PC-3 (cell line): ENCODE results near the gene DNAAF1. TPM values are rescaled to one million over a fixed set of nuclear protein-coding genes. Genes with fewer than 3 reads are reported as not detected.

Experiments used
- ATAC-seq: fragments of 200-7000 bp; cut with Tn5 transposase; 2 replicates; pipeline ENCODE4 v1.9.1; 2020; ENCODE audit warnings: mild to moderate bottlenecking, moderate library complexity
- BruUV-seq: library from RNA; stranded (reverse); fragments of 400-500 nt; replicated peaks from 2 replicates; lab custom pipeline; 2021; lab: Mats Ljungman, UMichigan
- CTCF ChIA-PET: fragments of 300-600 bp; sonication (Branson Sonifier 250); formaldehyde crosslinking; loops from one replicate; lab custom pipeline; 2022; ENCODE audit warnings: antibody characterized with exemption; lab: Charles Lee
- POLR2A ChIA-PET: fragments of 300-600 bp; sonication (Branson Sonifier 250); formaldehyde crosslinking; loops from one replicate; lab custom pipeline; 2022; ENCODE audit warnings: antibody characterized with exemption; ENCODE audit not compliant: unreplicated experiment; lab: Charles Lee
- DNase-seq: peaks from one replicate; pipeline ENCODE4 v3.0.0-alpha.2; 2015
- H2AFZ ChIP-seq: fragments of 300-600 bp; sonication (generic); 2 replicates; pipeline ENCODE4 v1.6.0; 2016; ENCODE audit warnings: antibody characterized with exemption, low read length
- H3F3A ChIP-seq: fragments of 300-600 bp; sonication (generic); one replicate; pipeline ENCODE4 v1.6.0; 2017; ENCODE audit warnings: antibody characterized with exemption, low read length, control low read depth, mild to moderate bottlenecking; ENCODE audit not compliant: unreplicated experiment
- H3K27ac ChIP-seq: fragments of 300-600 bp; sonication (generic); 2 replicates; pipeline ENCODE4 v1.5.1; 2016; ENCODE audit warnings: mild to moderate bottlenecking, low read length
- H3K27me3 ChIP-seq: fragments of 300-600 bp; sonication (generic); 2 replicates; pipeline ENCODE4 v1.6.1; 2016; ENCODE audit warnings: low read length, mixed read lengths
- H3K36me3 ChIP-seq: fragments of 300-600 bp; sonication (generic); 2 replicates; pipeline ENCODE4 v1.6.1; 2016; ENCODE audit warnings: low read depth, mixed run types, low read length, mixed read lengths
- H3K4me1 ChIP-seq: fragments of 300-600 bp; sonication (generic); 2 replicates; pipeline ENCODE4 v1.5.1; 2016; ENCODE audit warnings: low read length; ENCODE audit not compliant: insufficient read depth
- H3K4me2 ChIP-seq: fragments of 300-600 bp; sonication (generic); 2 replicates; pipeline ENCODE4 v1.6.0; 2016; ENCODE audit warnings: low read length
- H3K4me3 ChIP-seq: fragments of 300-600 bp; sonication (generic); 2 replicates; pipeline ENCODE4 v1.5.1; 2016; ENCODE audit warnings: mild to moderate bottlenecking, low read length, mixed read lengths
- H3K79me2 ChIP-seq: fragments of 300-600 bp; sonication (generic); 2 replicates; pipeline ENCODE4 v1.6.1; 2017; ENCODE audit warnings: low read length, mixed read lengths
- H3K9ac ChIP-seq: fragments of 300-600 bp; sonication (generic); 2 replicates; pipeline ENCODE4 v1.6.0; 2016; ENCODE audit warnings: mild to moderate bottlenecking, low read length
- H3K9me2 ChIP-seq: fragments of 300-600 bp; sonication (generic); replicated peaks from 2 replicates; pipeline ENCODE4 v1.6.1; 2016; ENCODE audit warnings: mixed run types, low read length, mixed read lengths
- H3K9me3 ChIP-seq: fragments of 300-600 bp; sonication (generic); 2 replicates; pipeline ENCODE4 v1.6.1; 2016; ENCODE audit warnings: low read length, mixed read lengths
- H4K20me1 ChIP-seq: fragments of 300-600 bp; sonication (generic); 2 replicates; pipeline ENCODE4 v1.6.1; 2016; ENCODE audit warnings: low read length, mixed read lengths
- EZH2 ChIP-seq: fragments of 300-600 bp; sonication (generic); IDR thresholded peaks from one replicate; pipeline ENCODE4 v1.6.1; 2017; ENCODE audit warnings: antibody characterized with exemption, mild to moderate bottlenecking, low read length; ENCODE audit not compliant: unreplicated experiment
- EZH2phosphoT487 ChIP-seq: fragments of 300-600 bp; sonication (generic); IDR thresholded peaks from 2 replicates; pipeline ENCODE4 v1.6.1; 2018; ENCODE audit warnings: mild to moderate bottlenecking, antibody characterized with exemption, low read length, borderline replicate concordance
- intact Hi-C: fragments of 100-400 bp; cut with micrococcal nuclease; formaldehyde crosslinking; loops from 2 replicates; pipeline ENCODE4 v1.9.0; 2023
- total RNA-seq: library from RNA; depleted of rRNA; stranded (reverse); fragments of >200 nt; gene quantifications from 2 replicates; pipeline ENCODE4 v1.2.3, GENCODE V29; 2014
- TF ChIP-seq, protein P1 (sequence below): fragments of 300-600 bp; sonication (generic); conservative IDR thresholded peaks from 2 replicates; pipeline ENCODE4 v1.5.1; 2017; ENCODE audit warnings: antibody characterized with exemption, low read depth, mild to moderate bottlenecking, low read length

The DNAAF1 gene
- total RNA-seq, 1 experiment from 2014 or later = not detected

DNA sequence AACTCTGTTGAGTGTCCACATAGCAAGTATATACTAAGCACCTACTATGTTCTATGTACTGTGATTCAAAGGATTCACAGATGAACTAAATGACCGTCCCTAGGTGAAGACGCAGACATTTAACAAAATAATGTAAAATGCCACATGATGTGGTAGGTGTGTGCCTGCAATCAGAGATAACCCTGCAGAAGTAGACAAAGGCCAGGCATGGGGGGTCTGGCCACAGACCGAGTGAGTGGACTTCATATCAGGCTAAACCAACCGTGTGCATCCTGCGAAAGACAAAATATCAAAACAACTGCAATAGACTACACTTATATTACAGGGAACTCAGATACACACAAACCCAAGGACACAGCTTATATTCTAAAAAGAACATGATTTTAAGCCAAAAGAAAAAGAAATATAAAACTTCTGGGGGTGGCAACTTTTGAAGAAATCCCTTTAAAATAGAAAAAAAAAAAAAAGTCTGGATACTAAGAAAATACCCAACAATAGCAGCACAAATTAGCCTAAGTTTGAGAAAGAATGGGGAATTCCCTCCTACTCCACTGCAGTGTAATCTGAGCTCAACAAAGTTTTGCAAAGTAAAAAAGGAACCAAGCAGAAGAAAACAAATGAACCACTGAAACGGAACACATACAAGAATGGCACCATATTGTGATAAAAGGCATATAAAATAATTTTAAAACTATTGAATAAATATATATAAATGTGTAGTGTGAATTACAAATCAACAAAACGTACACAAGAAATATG, 12.4 kb upstream of the DNAAF1 start:
- Histone ChIP-seq H3K36me3 (no peaks in the 10 kb centered on the region; the same call in 1 of the 2 replicates), H3K9me2 (no peaks in the 10 kb centered on the region), H3K9ac (no peak overlapping the region), H3F3A (no peaks in the 10 kb centered on the region), H3K4me2 (no peak overlapping the region), H2AFZ (no peak overlapping the region), H3K4me1 (no peaks in the 10 kb centered on the region), H3K79me2 (peaks cover 4% of the 10 kb centered on the region; the same call in 1 of the 2 replicates), H3K9me3 (no peaks in the 10 kb centered on the region), H3K4me3 (no peak overlapping the region), H3K27me3 (no peaks in the 10 kb centered on the region), H4K20me1 (no peaks in the 10 kb centered on the region), H3K27ac (no peak overlapping the region)
- CTCF ChIA-PET = no interaction called here
- DNase-seq (no peak), ATAC-seq (no peak)
- POLR2A ChIA-PET = interaction anchor here (0.7 kb wide), 1 partner anchor 62 kb away, joined by 16 read pairs; no protein-coding TSS in a partner anchor
- TF ChIP-seq, protein P1, sequence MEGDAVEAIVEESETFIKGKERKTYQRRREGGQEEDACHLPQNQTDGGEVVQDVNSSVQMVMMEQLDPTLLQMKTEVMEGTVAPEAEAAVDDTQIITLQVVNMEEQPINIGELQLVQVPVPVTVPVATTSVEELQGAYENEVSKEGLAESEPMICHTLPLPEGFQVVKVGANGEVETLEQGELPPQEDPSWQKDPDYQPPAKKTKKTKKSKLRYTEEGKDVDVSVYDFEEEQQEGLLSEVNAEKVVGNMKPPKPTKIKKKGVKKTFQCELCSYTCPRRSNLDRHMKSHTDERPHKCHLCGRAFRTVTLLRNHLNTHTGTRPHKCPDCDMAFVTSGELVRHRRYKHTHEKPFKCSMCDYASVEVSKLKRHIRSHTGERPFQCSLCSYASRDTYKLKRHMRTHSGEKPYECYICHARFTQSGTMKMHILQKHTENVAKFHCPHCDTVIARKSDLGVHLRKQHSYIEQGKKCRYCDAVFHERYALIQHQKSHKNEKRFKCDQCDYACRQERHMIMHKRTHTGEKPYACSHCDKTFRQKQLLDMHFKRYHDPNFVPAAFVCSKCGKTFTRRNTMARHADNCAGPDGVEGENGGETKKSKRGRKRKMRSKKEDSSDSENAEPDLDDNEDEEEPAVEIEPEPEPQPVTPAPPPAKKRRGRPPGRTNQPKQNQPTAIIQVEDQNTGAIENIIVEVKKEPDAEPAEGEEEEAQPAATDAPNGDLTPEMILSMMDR = no peak
- TF ChIP-seq EZH2 = no peak
- TF ChIP-seq EZH2phosphoT487 = no peak
- intact Hi-C loops = no loop called here
- no TSS peak for BruUV-seq

DNA sequence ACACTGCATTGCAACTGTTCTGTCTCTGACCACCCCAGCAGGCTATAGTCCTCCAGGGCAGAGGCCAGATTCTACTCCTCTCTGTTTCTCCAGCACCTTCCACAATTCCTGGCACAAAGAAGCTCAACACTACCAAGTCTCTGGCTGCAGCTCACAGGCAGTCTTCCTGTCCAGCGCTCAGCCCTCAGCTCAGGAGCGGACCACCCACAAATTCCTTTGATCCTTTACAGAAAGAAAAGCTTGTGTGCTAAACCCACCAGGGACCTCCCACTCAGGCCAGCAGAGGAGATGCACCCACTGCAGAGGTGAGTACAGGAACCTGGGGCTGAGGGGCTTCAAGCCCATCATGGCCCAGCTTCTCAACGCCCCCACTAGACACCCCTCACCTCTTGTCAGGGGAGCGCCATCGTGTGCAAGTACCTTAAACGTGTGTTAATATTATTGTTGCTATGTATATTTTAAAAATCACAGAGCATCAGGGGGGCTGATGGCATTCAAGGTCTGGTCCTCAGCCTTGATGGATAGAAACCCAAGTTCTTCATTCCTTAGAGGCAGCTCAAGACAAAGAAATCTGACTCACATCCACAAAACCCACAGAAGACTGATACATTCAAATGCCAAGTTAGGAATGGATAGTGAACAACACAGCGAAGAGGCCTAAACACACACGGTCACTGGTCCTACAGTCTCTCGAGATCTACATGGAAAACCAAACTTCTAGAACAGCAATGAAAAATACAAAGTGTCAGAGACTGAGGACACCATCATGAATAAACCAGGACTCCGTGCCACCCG, 8.6 kb upstream of the DNAAF1 start:
- no peaks in the 10 kb centered on the region for H4K20me1 ChIP-seq
- no peaks in the 10 kb centered on the region for H3F3A ChIP-seq
- TF ChIP-seq EZH2phosphoT487 (no peak), EZH2 (no peak)
- TF ChIP-seq, protein P1 = no peak
- no peak overlapping the region for H3K4me3 ChIP-seq
- no TSS peak for BruUV-seq
- peaks cover 9% of the 10 kb centered on the region for H3K79me2 ChIP-seq
- CTCF ChIA-PET = no interaction called here
- intact Hi-C loops = no loop called here
- no peaks in the 10 kb centered on the region for H3K9me2 ChIP-seq
- DNase-seq (no peak), ATAC-seq (no peak)
- no peaks in the 10 kb centered on the region for H3K27me3 ChIP-seq
- no peak overlapping the region for H3K27ac ChIP-seq
- POLR2A ChIA-PET = no interaction called here
- peaks cover 8% of the 10 kb centered on the region for H3K4me1 ChIP-seq
- H3K4me2 ChIP-seq = no peak overlapping the region
- no peak overlapping the region for H2AFZ ChIP-seq
- no peaks in the 10 kb centered on the region for H3K9me3 ChIP-seq
- H3K9ac ChIP-seq = no peak overlapping the region
- no peaks in the 10 kb centered on the region for H3K36me3 ChIP-seq
